Measurements from ENCODE around the gene SPTBN1. TPM values are rescaled to one million over a fixed set of nuclear protein-coding genes. Genes with fewer than 3 reads are reported as not detected.

SPTBN1 gene
- total and polyA plus RNA-seq, 8 donors = 28.7 to 475 (median 193) TPM

GRCh38 chr2:54640834-54641540 lies 184.9 kb downstream of the SPTBN1 start:
- H3K9me3 ChIP-seq = no peaks in the 10 kb centered on the region
- intact Hi-C loops (cut with DNase I; ENCODE audit: low total_unique reads) = loop anchor here (10.0 kb wide), 1 partner anchor 106 kb away; no protein-coding TSS in a partner anchor
- H3K4me3 ChIP-seq = no peak overlapping the region
- no peaks in the 10 kb centered on the region for H3K27me3 ChIP-seq
- peaks cover 39 to 90% (median 77%) of the 10 kb centered on the region in 4 donors for H3K36me3 ChIP-seq
- DNase-seq = no peak
- peaks cover 21 to 70% (median 44%) of the 10 kb centered on the region in 4 donors for H3K4me1 ChIP-seq
- 39 to 67% (median 54%) methylated on average over 8 of the region's 8 CpGs for WGBS, 5 donors
- H3K27ac ChIP-seq = peak overlapping the region in 4 of 5 donors; percentile 6 to 57 (median 37)
- TF ChIP-seq POLR2A (IDR thresholded peaks at IDR 0.05) = no peak
- no peak for TF ChIP-seq EP300 (IDR thresholded peaks at IDR 0.05)
- TF ChIP-seq POLR2AphosphoS5 (IDR thresholded peaks at IDR 0.05) = no peak
- no peak for TF ChIP-seq CTCF (IDR thresholded peaks at IDR 0.05)

- peak in 1 of 2 donors; percentile 61 for DNase-seq
- intact Hi-C loops (cut with DNase I; ENCODE audit: low total_unique reads) = loop anchor here (10.0 kb wide), 1 partner anchor 107 kb away; no protein-coding TSS in a partner anchor
- Histone ChIP-seq H3K4me3 (no peak overlapping the region), H3K27ac (peak overlapping the region in 3 of 5 donors; percentile 21 to 57 (median 53)), H3K4me1 (peaks cover 13 to 69% (median 36%) of the 10 kb centered on the region in 4 donors), H3K9me3 (no peaks in the 10 kb centered on the region), H3K27me3 (no peaks in the 10 kb centered on the region), H3K36me3 (peaks cover 49 to 90% (median 87%) of the 10 kb centered on the region in 4 donors)
- 34 to 66% (median 57%) methylated on average over 7 to 8 of the region's 8 CpGs for WGBS, 5 donors
- TF ChIP-seq CTCF (IDR thresholded peaks at IDR 0.05) (no peak), POLR2AphosphoS5 (IDR thresholded peaks at IDR 0.05) (no peak), EP300 (IDR thresholded peaks at IDR 0.05) (no peak), POLR2A (IDR thresholded peaks at IDR 0.05) (no peak)
These were observed 185.9 kb downstream of the SPTBN1 start for GRCh38 chr2:54641988-54642387.

- H3K27me3 ChIP-seq = no peaks in the 10 kb centered on the region
- H3K9me3 ChIP-seq = no peaks in the 10 kb centered on the region
- 54 to 69% (median 64%) methylated on average over 11 of the region's 11 CpGs for WGBS, 5 donors
- H3K27ac ChIP-seq = peak overlapping the region in 1 of 5 donors; percentile 53
- intact Hi-C loops (cut with DNase I; ENCODE audit: low total_unique reads) = loop anchor here (10.0 kb wide), 1 partner anchor 108 kb away; no protein-coding TSS in a partner anchor
- H3K36me3 ChIP-seq = peaks cover 55 to 90% (median 88%) of the 10 kb centered on the region in 4 donors
- TF ChIP-seq POLR2A (IDR thresholded peaks at IDR 0.05) (no peak), POLR2AphosphoS5 (IDR thresholded peaks at IDR 0.05) (no peak), CTCF (IDR thresholded peaks at IDR 0.05) (no peak), EP300 (IDR thresholded peaks at IDR 0.05) (no peak)
- no peak overlapping the region for H3K4me3 ChIP-seq
- no peak for DNase-seq
- H3K4me1 ChIP-seq = peaks cover 13 to 60% (median 32%) of the 10 kb centered on the region in 4 donors
These were observed 186.7 kb downstream of the SPTBN1 start for GRCh38 chr2:54642677-54643430.

GRCh38 chr2:54644236-54644635 lies 188.1 kb downstream of the SPTBN1 start:
- WGBS, 5 donors = 70 to 75% (median 73%) methylated on average over 4 of the region's 4 CpGs
- no peak for DNase-seq
- no peaks in the 10 kb centered on the region for H3K27me3 ChIP-seq
- intact Hi-C loops (cut with DNase I; ENCODE audit: low total_unique reads) = loop anchor here (10.0 kb wide), 1 partner anchor 109 kb away; no protein-coding TSS in a partner anchor
- H3K9me3 ChIP-seq = no peaks in the 10 kb centered on the region
- H3K36me3 ChIP-seq = peaks cover 55 to 90% (median 88%) of the 10 kb centered on the region in 4 donors
- H3K4me3 ChIP-seq = no peak overlapping the region
- peaks cover 3 to 47% (median 23%) of the 10 kb centered on the region in 4 donors for H3K4me1 ChIP-seq
- H3K27ac ChIP-seq = no peak overlapping the region
- TF ChIP-seq POLR2A (IDR thresholded peaks at IDR 0.05) (no peak), POLR2AphosphoS5 (IDR thresholded peaks at IDR 0.05) (no peak), EP300 (IDR thresholded peaks at IDR 0.05) (no peak)

All from stomach (tissue), 9 donors.